HG03139 (cell line): ENCODE results near the gene HIGD1A.

Experiments
- ATAC-seq: cut with Tn5 transposase; IDR thresholded peaks from one replicate; pipeline ENCODE4 v1.9.1; 2021; ENCODE audit not compliant: unreplicated experiment

Gene HIGD1A

GRCh38 chr3:42758126-42758525, 46.2 kb downstream of the HIGD1A start:
- no peak for ATAC-seq

- ATAC-seq: no peak
These were observed 47.5 kb downstream of the HIGD1A start for GRCh38 chr3:42756681-42757213.

- ATAC-seq: no peak
These were observed 48.4 kb downstream of the HIGD1A start for GRCh38 chr3:42755681-42756578.

GRCh38 chr3:42753757-42754156, 50.5 kb downstream of the HIGD1A start:
- no peak for ATAC-seq

GRCh38 chr3:42752961-42753360, 51.3 kb downstream of the HIGD1A start:
- no peak for ATAC-seq

GRCh38 chr3:42752441-42752840, 51.8 kb downstream of the HIGD1A start:
- no peak for ATAC-seq

- ATAC-seq: no peak
These were observed 52.7 kb downstream of the HIGD1A start for GRCh38 chr3:42751609-42752008.

- no peak for ATAC-seq
These were observed 53.5 kb downstream of the HIGD1A start for GRCh38 chr3:42750834-42751233.

- ATAC-seq: no peak
These were observed 54.5 kb downstream of the HIGD1A start for GRCh38 chr3:42749753-42750231.

- ATAC-seq: no peak
These were observed 55.1 kb downstream of the HIGD1A start for GRCh38 chr3:42749025-42749752.

- no peak for ATAC-seq
These were observed 56.7 kb downstream of the HIGD1A start for GRCh38 chr3:42747581-42747980.

GRCh38 chr3:42746455-42747450, 57.5 kb downstream of the HIGD1A start:
- no peak for ATAC-seq

- ATAC-seq: no peak
These were observed 58.4 kb downstream of the HIGD1A start for GRCh38 chr3:42745776-42746454.

GRCh38 chr3:42745291-42745745, 59.0 kb downstream of the HIGD1A start:
- ATAC-seq: no peak

GRCh38 chr3:42743204-42743995, 60.9 kb downstream of the HIGD1A start:
- ATAC-seq: no peak

GRCh38 chr3:42742688-42743087, 61.6 kb downstream of the HIGD1A start:
- no peak for ATAC-seq

- no peak for ATAC-seq
These were observed 62.0 kb downstream of the HIGD1A start for GRCh38 chr3:42742259-42742658.

GRCh38 chr3:42741796-42742195, 62.5 kb downstream of the HIGD1A start:
- ATAC-seq: no peak
